DMS53 (cell line): ENCODE data around the gene RDH13.
"Not testable (repeated sequence)": the region's sequence is repeated elsewhere in the genome, so short reads cannot be mapped to it uniquely, and the experiment has no call there.

Experiments
- DNase-seq: peaks from one replicate; lab custom pipeline; 2025; lab: John Stamatoyannopoulos, UW

Gene RDH13

GRCh38 chr19:55044286-55044685 lies 18.7 kb downstream of the RDH13 start:
- DNase-seq = no peak

GRCh38 chr19:55042688-55043087 lies 20.3 kb downstream of the RDH13 start:
- no peak for DNase-seq

- no peak for DNase-seq
These were observed 20.6 kb downstream of the RDH13 start for GRCh38 chr19:55042344-55042678.

GRCh38 chr19:55041627-55042343 lies 21.2 kb downstream of the RDH13 start:
- no peak for DNase-seq

- no peak for DNase-seq
These were observed 21.7 kb downstream of the RDH13 start for GRCh38 chr19:55041244-55041626.

- DNase-seq = not testable (repeated sequence)
These were observed 22.3 kb downstream of the RDH13 start for GRCh38 chr19:55040654-55041053.

- DNase-seq = not testable (repeated sequence)
These were observed 25.3 kb downstream of the RDH13 start for GRCh38 chr19:55037603-55038002.

GRCh38 chr19:55036058-55036457 lies 26.9 kb downstream of the RDH13 start:
- DNase-seq = no peak

GRCh38 chr19:55034751-55035150 lies 28.2 kb downstream of the RDH13 start:
- no peak for DNase-seq

- not testable (repeated sequence) for DNase-seq
These were observed 29.8 kb downstream of the RDH13 start for GRCh38 chr19:55032976-55033643.

GRCh38 chr19:55032170-55032800 lies 30.7 kb downstream of the RDH13 start:
- no peak for DNase-seq

GRCh38 chr19:55031178-55031577 lies 31.8 kb downstream of the RDH13 start:
- DNase-seq = no peak

GRCh38 chr19:55028757-55029156 lies 34.2 kb downstream of the RDH13 start:
- DNase-seq = no peak

- peak; percentile 38 for DNase-seq
These were observed 35.2 kb downstream of the RDH13 start for GRCh38 chr19:55027472-55028337.

- not testable (repeated sequence) for DNase-seq
These were observed 35.8 kb downstream of the RDH13 start for GRCh38 chr19:55027140-55027471.

GRCh38 chr19:55024111-55024510 lies 38.8 kb downstream of the RDH13 start:
- DNase-seq = no peak

GRCh38 chr19:55020351-55020750 lies 42.6 kb downstream of the RDH13 start:
- not testable (repeated sequence) for DNase-seq

- DNase-seq = no peak
These were observed 44.3 kb downstream of the RDH13 start for GRCh38 chr19:55018633-55019032.

GRCh38 chr19:55018216-55018615 lies 44.7 kb downstream of the RDH13 start:
- DNase-seq = no peak

GRCh38 chr19:55016017-55016416 lies 46.9 kb downstream of the RDH13 start:
- DNase-seq = no peak

GRCh38 chr19:55015126-55015525 lies 47.8 kb downstream of the RDH13 start:
- DNase-seq = no peak

- DNase-seq = no peak
These were observed 48.2 kb downstream of the RDH13 start for GRCh38 chr19:55014714-55015113.

GRCh38 chr19:55013596-55013995 lies 49.4 kb downstream of the RDH13 start:
- no peak for DNase-seq
